HG03354 (cell line): Measurements from ENCODE around the gene MAFG.

Experiments
- ATAC-seq: cut with Tn5 transposase; IDR thresholded peaks from one replicate; pipeline ENCODE4 v1.9.1; 2021; ENCODE audit warnings: mild to moderate bottlenecking; ENCODE audit not compliant: unreplicated experiment, poor library complexity, severe bottlenecking

The MAFG gene

GRCh38 chr17:81913394-81914102 is 14.0 kb downstream of the MAFG start:
- ATAC-seq, result no peak

GRCh38 chr17:81912441-81913309 is 14.9 kb downstream of the MAFG start:
- ATAC-seq, result no peak

DNA sequence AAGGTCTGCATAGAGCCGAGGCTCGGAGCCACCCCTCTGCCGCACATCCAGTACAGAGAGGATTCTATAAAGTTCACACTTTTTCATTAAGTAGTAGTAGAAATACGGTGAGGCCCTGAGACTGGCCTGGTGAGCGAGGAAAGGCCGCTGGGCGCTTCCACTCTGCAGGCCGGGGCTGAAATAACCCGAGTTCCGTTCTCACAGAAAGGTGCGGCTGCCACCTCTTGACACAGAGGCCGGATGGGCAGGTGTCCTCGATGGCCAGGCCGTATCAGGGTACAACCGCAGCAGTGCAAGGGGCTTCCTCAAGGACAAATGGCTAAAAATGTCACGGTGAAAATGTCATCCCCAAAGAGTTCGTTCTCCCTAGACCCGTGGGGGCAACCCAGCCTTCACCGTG is 15.6 kb downstream of the MAFG start:
- no peak for ATAC-seq

GRCh38 chr17:81911277-81911961 is 16.1 kb downstream of the MAFG start, which contains the start of gene PCYT2:
Gene PCYT2, minus strand, starts transcription at chr17:81911399. Its CDS starts 44 bp downstream, at chr17:81911355.
- ATAC-seq, result peak; percentile 75

- peak; percentile 37 for ATAC-seq
Observed at GRCh38 chr17:81910840-81911276, 16.7 kb downstream of the MAFG start.

- no peak for ATAC-seq
Observed at GRCh38 chr17:81909966-81910839, 17.3 kb downstream of the MAFG start.

DNA sequence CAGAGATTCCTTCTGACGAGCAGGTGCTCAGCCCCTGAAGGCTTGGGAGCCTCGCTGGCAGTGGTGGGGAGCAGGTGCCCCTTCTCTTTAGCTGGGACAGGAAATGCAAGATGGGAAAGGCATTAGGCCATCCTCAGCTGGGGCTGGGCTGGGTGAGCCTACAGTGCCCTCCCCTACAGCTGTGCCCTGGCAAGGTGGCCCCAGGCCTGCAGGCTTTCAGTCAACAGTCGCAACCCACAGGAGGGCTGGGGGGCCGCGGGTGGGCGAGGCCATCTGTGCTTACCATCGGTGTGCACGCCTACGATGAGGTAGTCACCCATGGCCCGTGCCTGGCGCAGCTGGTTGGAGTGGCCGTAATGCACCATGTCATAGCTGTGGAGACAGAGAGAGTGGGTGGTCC is 18.3 kb downstream of the MAFG start:
- ATAC-seq, result no peak

DNA sequence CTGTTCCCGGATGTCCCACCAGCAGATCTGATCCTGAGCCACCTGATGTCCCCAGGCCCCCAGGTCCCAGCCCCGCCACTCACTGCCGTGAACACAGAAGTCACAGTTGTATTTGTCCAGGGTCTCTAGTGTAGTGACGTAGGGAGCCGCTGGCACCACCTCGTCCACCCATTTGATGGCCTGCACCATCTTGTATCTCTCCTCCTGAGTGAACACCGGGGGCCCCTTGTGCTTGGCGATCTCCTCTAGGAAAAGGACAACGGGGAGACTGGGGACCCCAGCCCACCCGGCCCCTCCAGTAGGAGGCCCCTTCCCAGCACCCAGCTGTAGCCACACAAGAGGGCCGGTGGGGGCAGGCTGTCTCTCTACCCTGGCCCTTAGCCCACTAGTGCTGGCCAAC is 18.7 kb downstream of the MAFG start:
- ATAC-seq, result no peak

GRCh38 chr17:81907219-81908145 is 20.1 kb downstream of the MAFG start:
- ATAC-seq, result no peak

GRCh38 chr17:81906476-81907218 is 20.9 kb downstream of the MAFG start:
- ATAC-seq, result no peak

- ATAC-seq, result no peak
Observed at GRCh38 chr17:81905993-81906392, 21.5 kb downstream of the MAFG start.

DNA sequence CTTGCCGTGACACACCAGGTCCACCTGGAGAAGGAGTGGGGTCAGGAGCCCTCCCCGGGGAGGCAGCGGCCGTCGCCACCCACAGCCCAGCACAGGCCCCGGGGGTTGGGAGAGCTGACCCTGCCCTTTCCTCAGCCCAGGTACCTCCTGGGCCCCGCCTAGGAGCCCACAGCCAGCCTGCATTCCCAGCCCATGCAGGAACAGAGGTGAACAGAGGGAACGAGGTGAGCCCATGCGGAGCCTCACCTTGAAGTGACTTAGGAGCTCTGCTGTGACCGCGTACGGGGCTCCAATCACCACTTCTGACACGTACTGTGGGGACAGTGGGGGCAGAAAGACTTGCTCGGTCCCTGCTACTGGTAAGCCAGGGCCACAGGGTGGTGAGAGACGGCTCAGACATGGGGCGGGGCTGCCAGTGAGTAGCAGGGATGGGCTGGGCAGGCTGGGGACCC is 22.1 kb downstream of the MAFG start:
- no peak for ATAC-seq

GRCh38 chr17:81904600-81905423 is 22.7 kb downstream of the MAFG start:
- ATAC-seq, result no peak

- no peak for ATAC-seq
Observed at GRCh38 chr17:81903896-81904599, 23.5 kb downstream of the MAFG start.

GRCh38 chr17:81903415-81903831 is 24.1 kb downstream of the MAFG start:
- no peak for ATAC-seq
